K562 (cell line): Measurements from ENCODE around the gene TLE4. TPM values are rescaled to one million over a fixed set of nuclear protein-coding genes. Genes with fewer than 3 reads are reported as not detected.

Experiments
- ATAC-seq: fragments of 200-7000 bp; cut with Tn5 transposase; 3 replicates; pipeline ENCODE4 v1.9.1; 2020; ENCODE audit warnings: moderate library complexity
- BruUV-seq: library from RNA; stranded (reverse); fragments of 400-500 nt; replicated peaks from 2 replicates; lab custom pipeline; 2021; lab: Mats Ljungman, UMichigan
- CTCF ChIA-PET: fragments of 300-600 bp; formaldehyde crosslinking; extraction: SDS; loops from one replicate; lab custom pipeline; 2021; ENCODE audit warnings: low intra/inter-chr PET ratio; lab: Yijun Ruan, JAX
- POLR2A ChIA-PET: fragments of 300-600, 350-650 bp; sonication (Branson Sonifier 250); formaldehyde crosslinking; extraction: SDS; loops from one replicate; lab custom pipeline; 2021; ENCODE audit warnings: antibody characterized with exemption, inconsistent platforms; lab: Yijun Ruan, JAX
- DNase-seq, 4 experiments: peaks; one replicate each; pipeline versions ENCODE4 v3.0.0 to v3.0.0-alpha.2; 2011 to 2018; ENCODE audit warnings: low spot score in 3 of 4, mixed read lengths in 3 of 4; ENCODE audit errors: extremely low read depth in 1 of 4
- FAIRE-seq: peaks from 2 replicates; lab custom pipeline; 2011; peaks lifted over from hg19 to GRCh38; lab: Jason Lieb, UNC
- H2AFZ ChIP-seq: 2 replicates; pipeline ENCODE4 v1.6.0; 2011; ENCODE audit warnings: low read depth, low read length, control low read depth, inconsistent platforms
- H3K27ac ChIP-seq: fragments of 200-600 bp; 3 replicates; pipeline ENCODE4 v1.8.0; 2011; ENCODE audit warnings: low read depth, mild to moderate bottlenecking, control low read depth, inconsistent platforms, low read length, moderate library complexity, mixed read lengths; ENCODE audit errors: extremely low read depth
- H3K27me3 ChIP-seq, 2 experiments: fragments of 300-600 bp in 1 of 2; 2 replicates in 1 of 2; 3 replicates in 1 of 2; pipeline versions ENCODE4 v1.6.0 to v1.8.0; 2011; ENCODE audit warnings: inconsistent platforms in 2 of 2, low read length in 2 of 2, mild to moderate bottlenecking in 1 of 2, mixed read lengths in 1 of 2, moderate library complexity in 1 of 2; ENCODE audit not compliant: control insufficient read depth in 2 of 2, insufficient read depth in 2 of 2
- H3K36me3 ChIP-seq: fragments of 300-600 bp; 3 replicates; pipeline ENCODE4 v1.8.0; 2011; ENCODE audit warnings: mild to moderate bottlenecking, low read length, inconsistent platforms; ENCODE audit not compliant: control insufficient read depth, insufficient read depth
- H3K4me1 ChIP-seq, 2 experiments: fragments of 200-600 bp in 1 of 2; replicated peaks in 1 of 2; 2 replicates in 1 of 2; 3 replicates in 1 of 2; pipeline versions ENCODE4 v1.5.1 to v1.8.0; 2011; ENCODE audit warnings: inconsistent platforms in 2 of 2, low read length in 2 of 2, mild to moderate bottlenecking in 1 of 2, mixed read lengths in 1 of 2, moderate library complexity in 1 of 2; ENCODE audit not compliant: control insufficient read depth in 2 of 2, insufficient read depth in 2 of 2
- H3K4me2 ChIP-seq: 2 replicates; pipeline ENCODE4 v1.6.1; 2011; ENCODE audit warnings: low read length, control low read depth, inconsistent platforms, mixed read lengths; ENCODE audit not compliant: insufficient read depth
- H3K4me3 ChIP-seq: fragments of 200-600 bp; sonication (generic), shearing (Covaris generic); 2 replicates; pipeline ENCODE4 v1.5.1; 2016; ENCODE audit warnings: control low read depth, inconsistent platforms
- H3K79me2 ChIP-seq: fragments of 200-600 bp; 3 replicates; pipeline ENCODE4 v1.8.0; 2011; ENCODE audit warnings: low read length, inconsistent platforms; ENCODE audit not compliant: control insufficient read depth, insufficient read depth
- H3K9ac ChIP-seq, 2 experiments: 2 replicates each; pipeline versions ENCODE4 v1.6.0 to v1.6.1; 2011; ENCODE audit warnings: low read depth in 2 of 2, low read length in 2 of 2, control low read depth in 1 of 2, inconsistent platforms in 1 of 2, mild to moderate bottlenecking in 1 of 2, mixed read lengths in 1 of 2; ENCODE audit not compliant: insufficient read depth in 1 of 2
- H3K9me1 ChIP-seq: one replicate; pipeline ENCODE4 v1.6.0; 2011; ENCODE audit warnings: inconsistent platforms, mild to moderate bottlenecking, low read length, moderate library complexity; ENCODE audit not compliant: control insufficient read depth, insufficient read depth
- H3K9me3 ChIP-seq: replicated peaks from 2 replicates; pipeline ENCODE4 v1.5.1; 2011; ENCODE audit warnings: low read depth, low read length, inconsistent platforms; ENCODE audit not compliant: control insufficient read depth, insufficient read depth
- H4K20me1 ChIP-seq: replicated peaks from 2 replicates; pipeline ENCODE4 v1.6.1; 2011; ENCODE audit warnings: low read length, inconsistent platforms, mixed read lengths; ENCODE audit not compliant: control insufficient read depth, insufficient read depth
- CREB1 ChIP-seq, 2 experiments: sonication (generic) in 1 of 2; formaldehyde crosslinking in 1 of 2; IDR thresholded peaks; 2 replicates each; pipeline versions ENCODE4 v1.6.1 to v1.8.0; 2012 to 2022; ENCODE audit warnings: inconsistent platforms in 1 of 2, mild to moderate bottlenecking in 1 of 2, missing genetic modification reagents in 1 of 2, moderate library complexity in 1 of 2
- JUNB ChIP-seq: fragments of 450-650 bp; formaldehyde crosslinking; conservative IDR thresholded peaks from 2 replicates; pipeline ENCODE4 v1.4.0; 2020; ENCODE audit warnings: mild to moderate bottlenecking
- KDM1A ChIP-seq, 2 experiments: fragments of 450-650 bp; IDR thresholded peaks; 2 replicates each; pipeline ENCODE4 v1.6.1; 2016; ENCODE audit warnings: mild to moderate bottlenecking in 2 of 2
- PTRF ChIP-seq: fragments of 450-650 bp; IDR thresholded peaks from 2 replicates; pipeline ENCODE4 v1.6.1; 2016; ENCODE audit warnings: mild to moderate bottlenecking, missing genetic modification characterization, missing compliant biosample characterization
- RBM15 ChIP-seq: fragments of 200-400 bp; formaldehyde crosslinking; IDR thresholded peaks from 2 replicates; pipeline ENCODE4 v1.6.1; 2018; ENCODE audit warnings: mild to moderate bottlenecking, low read length, moderate library complexity; ENCODE audit not compliant: insufficient read depth
- SIN3B ChIP-seq: fragments of 450-650 bp; IDR thresholded peaks from 2 replicates; pipeline ENCODE4 v1.6.1; 2017; ENCODE audit warnings: low read depth, mild to moderate bottlenecking, moderate library complexity
- ZKSCAN8 ChIP-seq: fragments of 200-800 bp; sonication (Bioruptor generic); IDR thresholded peaks from 2 replicates; pipeline ENCODE4 v1.6.1; 2016; ENCODE audit warnings: missing genetic modification characterization, missing compliant biosample characterization
- ZNF830 ChIP-seq: fragments of 250-450 bp; sonication (Bioruptor Pico); IDR thresholded peaks from 2 replicates; pipeline ENCODE4 v1.5.0; 2021; ENCODE audit warnings: mild to moderate bottlenecking
- WGBS: fragments of 100-300 bp; shearing (Covaris generic); methylation state at CpG from one replicate; pipeline ENCODE4 v1.1.6; 2016; ENCODE audit warnings: low coverage, mixed read lengths; ENCODE audit not compliant: insufficient coverage; ENCODE audit errors: missing lambda C conversion rate; 5-methylcytosine and 5-hydroxymethylcytosine counted together
- in situ Hi-C: fragments of 300-500 bp; cut with MboI; formaldehyde crosslinking; loops from 4 replicates; pipeline ENCODE4 v1.15.0; 2018; ENCODE audit warnings: inconsistent platforms, mixed read lengths
- intact Hi-C: fragments of 100-400 bp; cut with micrococcal nuclease; formaldehyde crosslinking; loops from 2 replicates; pipeline ENCODE4 v1.14.2; 2022
- polyA plus RNA-seq, 8 experiments: library from polyadenylated mRNA; depleted of rRNA in 4 of 8; stranded (reverse) in 5 of 8; unstranded in 3 of 8; fragments of >200 nt; fragmentation: Nextera tagmentation in 2 of 8; fragmentation: Illumina TruSeq in 1 of 8; extraction: Ambion mirVana in 2 of 8; extraction: Trizol in 1 of 8; gene quantifications; 2 replicates each; pipeline versions ENCODE4 v1.2.1 to v1.2.3, GENCODE V29; 2011 to 2014; ENCODE audit warnings: inconsistent platforms in 1 of 8, missing spikeins in 1 of 8
- total RNA-seq, 7 experiments: library from RNA; depleted of rRNA in 6 of 7; stranded (reverse); fragments of >200 nt in 6 of 7; fragmentation: Illumina TruSeq in 2 of 7; extraction: Trizol in 2 of 7; gene quantifications; 2 replicates each; pipeline versions ENCODE4 v1.2.1 to v1.2.3, GENCODE V29; 2011 to 2021; ENCODE audit warnings: low replicate concordance in 1 of 7

TLE4 gene
- total and polyA plus RNA-seq, 9 of the 15 experiments (the other 6 are each of a cell fraction or from before 2014, with no cell fraction given) = 1.1 to 8.8 (median 5.7) TPM

DNA sequence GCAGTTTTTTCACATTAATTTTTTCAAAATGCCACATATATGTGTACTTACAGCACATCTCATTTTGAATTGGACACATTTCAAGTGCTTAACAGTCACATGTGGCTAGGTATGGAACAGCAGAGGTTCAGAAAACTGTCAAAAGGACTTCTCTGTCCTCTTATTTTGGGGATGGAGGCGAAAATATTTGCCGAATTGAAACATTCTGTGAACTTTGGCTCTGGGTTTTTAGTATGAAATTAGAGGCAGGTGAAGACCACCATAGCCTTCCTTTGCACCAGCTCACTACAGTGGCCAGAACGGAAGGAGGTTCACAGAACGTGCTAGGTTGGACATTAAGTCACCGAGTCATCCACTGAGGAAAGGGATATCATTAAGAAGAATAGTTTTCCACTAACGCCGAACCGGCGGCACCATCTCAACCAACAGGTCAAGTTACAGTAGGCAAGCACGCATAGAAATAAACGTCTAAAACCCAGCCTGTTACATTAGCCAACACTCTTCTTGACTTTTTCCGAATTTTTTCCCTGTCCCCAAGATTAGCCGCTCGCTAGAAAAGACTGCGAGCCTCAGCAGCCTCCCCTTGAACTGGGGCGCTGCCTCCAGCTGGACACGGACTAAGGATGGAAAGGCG is 1.8 kb upstream of the TLE4 start:
- TF ChIP-seq ZNF830 (no peak), CREB1 (IDR thresholded peaks at IDR 0.05) (no peak), CREB1 (CRISPR knock-in tag; IDR thresholded peaks at IDR 0.05) (no peak), RBM15 (no peak), PTRF (tag) (no peak), ZKSCAN8 (no peak), JUNB (CRISPR knock-in tag) (no peak), SIN3B (no peak), KDM1A (IDR thresholded peaks at IDR 0.05) (no peak)
- no peak overlapping the region for H3K27ac ChIP-seq

More for the DNA sequence above, 1.8 kb upstream of the TLE4 start:
- no peak for DNase-seq
- WGBS = 29% methylated on average over 12 of the region's 18 CpGs
- no TSS peak for BruUV-seq
- in situ Hi-C loops (no loop called here), intact Hi-C loops (loop anchor here (5.0 kb wide), 2 partner anchors 52 to 102 kb away; no protein-coding TSS in a partner anchor)
- ATAC-seq = no peak
- Histone ChIP-seq H3K27me3 (no peaks in the 10 kb centered on the region), H3K9ac (no peak overlapping the region), H3K4me2 (peak overlapping the region; percentile 76; the same call in 1 of the 2 replicates), H3K4me1 (peaks cover 0 to 27% of the 10 kb centered on the region in 2 experiments; a peak in 2 of 5 replicates), H3K79me2 (no peaks in the 10 kb centered on the region; the same call in 2 of the 3 replicates), H2AFZ (peak overlapping the region; percentile 58; the same call in 1 of the 2 replicates), H3K4me3 (peak overlapping the region; percentile 48; the same call in 1 of the 2 replicates), H3K36me3 (no peaks in the 10 kb centered on the region), H3K9me3 (no peaks in the 10 kb centered on the region), H3K9me1 (no peaks in the 10 kb centered on the region), H4K20me1 (no peaks in the 10 kb centered on the region)
- ChIA-PET CTCF (no interaction called here), POLR2A (no interaction called here)
- no peak for FAIRE-seq
